B cell (primary cell): ENCODE data around the gene LRRC72. TPM values are rescaled to one million over a fixed set of nuclear protein-coding genes. Genes with fewer than 3 reads are reported as not detected.

ENCODE experiments used
- ATAC-seq: fragments of 200-7000 bp; cut with Tn5 transposase; one replicate; pipeline ENCODE4 v1.10.0; 2021; ENCODE audit warnings: low read depth, mild to moderate bottlenecking, moderate number of reproducible peaks, moderate library complexity
- CTCF ChIA-PET: fragments of 350-600 bp; sonication (Branson Sonifier 250); formaldehyde crosslinking; loops from one replicate; lab custom pipeline; 2021; ENCODE audit warnings: antibody characterized with exemption, inconsistent platforms; lab: Charles Lee
- POLR2A ChIA-PET: fragments of 350-600 bp; sonication (Branson Sonifier 250); formaldehyde crosslinking; loops from one replicate; lab custom pipeline; 2021; ENCODE audit warnings: antibody characterized with exemption; lab: Charles Lee
- DNase-seq: peaks from one replicate; pipeline ENCODE4 v3.0.0; 2013
- H2AFZ ChIP-seq: 2 replicates; pipeline ENCODE4 v1.6.1; 2012; ENCODE audit warnings: mild to moderate bottlenecking, low read depth, low read length; ENCODE audit not compliant: insufficient read depth, poor library complexity, severe bottlenecking
- H3K27ac ChIP-seq, 2 donors: 1 replicate in 1 of 2; 2 replicates in 1 of 2; pipeline ENCODE4 v1.5.1; 2012 to 2013; ENCODE audit warnings: low read length in 2 of 2, mild to moderate bottlenecking in 2 of 2, moderate library complexity in 1 of 2
- H3K27me3 ChIP-seq, 4 experiments: fragments of 200-600 bp in 1 of 4; sonication (generic) in 1 of 4; replicated peaks in 1 of 4; 1 replicate in 2 of 4; 2 replicates in 2 of 4; pipeline versions ENCODE4 v1.6.1 to v1.7.0; 2013 to 2016; ENCODE audit warnings: low read length in 3 of 4, mild to moderate bottlenecking in 2 of 4, mixed read lengths in 1 of 4, moderate library complexity in 1 of 4; ENCODE audit not compliant: insufficient read depth in 4 of 4, control insufficient read depth in 3 of 4; ENCODE audit errors: control extremely low read depth in 1 of 4
- H3K36me3 ChIP-seq, 2 experiments: replicated peaks in 1 of 2; 1 replicate in 1 of 2; 2 replicates in 1 of 2; pipeline versions ENCODE4 v1.6.1 to v1.7.1; 2013; ENCODE audit warnings: low read length in 1 of 2; ENCODE audit not compliant: insufficient read depth in 2 of 2, control insufficient read depth in 1 of 2; ENCODE audit errors: control extremely low read depth in 1 of 2, extremely low read depth in 1 of 2
- H3K4me1 ChIP-seq, 2 donors: fragments of 200-600 bp in 1 of 2; sonication (generic) in 1 of 2; 1 replicate in 1 of 2; 2 replicates in 1 of 2; pipeline versions ENCODE4 v1.5.1 to v1.6.1; 2013 to 2017; ENCODE audit warnings: low read length in 2 of 2; ENCODE audit not compliant: control insufficient read depth in 2 of 2, insufficient read depth in 2 of 2
- H3K4me2 ChIP-seq: replicated peaks from 2 replicates; pipeline ENCODE3; 2012; ENCODE audit warnings: mild to moderate bottlenecking, low read depth, low read length; ENCODE audit not compliant: poor library complexity, severe bottlenecking
- H3K4me3 ChIP-seq, 5 experiments: fragments of 200-600 bp in 1 of 5; sonication (generic) in 1 of 5; 1 replicate in 3 of 5; 2 replicates in 2 of 5; pipeline versions ENCODE4 v1.5.1 to v1.7.0; 2011 to 2016; ENCODE audit warnings: low read length in 4 of 5, mild to moderate bottlenecking in 4 of 5, low read depth in 2 of 5, control low read depth in 1 of 5, moderate library complexity in 1 of 5; ENCODE audit not compliant: insufficient read depth in 1 of 5; ENCODE audit errors: control extremely low read depth in 1 of 5, extremely low read depth in 1 of 5
- H3K79me2 ChIP-seq: fragments of 200-600 bp; sonication (generic); one replicate; pipeline ENCODE4 v1.6.0; 2016; ENCODE audit warnings: low read length; ENCODE audit not compliant: control insufficient read depth, insufficient read depth
- H3K9ac ChIP-seq: fragments of 200-600 bp; sonication (generic); 2 replicates; pipeline ENCODE4 v1.6.1; 2017; ENCODE audit warnings: mild to moderate bottlenecking, low read length, moderate library complexity
- H3K9me3 ChIP-seq, 3 donors: one replicate each; pipeline versions ENCODE4 v1.6.1 to v1.7.1; 2013; ENCODE audit warnings: low read length in 2 of 3; ENCODE audit not compliant: control insufficient read depth in 2 of 3, insufficient read depth in 1 of 3; ENCODE audit errors: control extremely low read depth in 1 of 3
- H4K20me1 ChIP-seq: 2 replicates; pipeline ENCODE4 v1.6.0; 2012; ENCODE audit warnings: mild to moderate bottlenecking, low read length; ENCODE audit not compliant: insufficient read depth, control insufficient read depth, poor library complexity, severe bottlenecking
- H3K27ac Mint-ChIP-seq: one replicate; pipeline ENCODE4 v1.8.0; 2021; ENCODE audit warnings: mixed read lengths
- H3K27me3 Mint-ChIP-seq: one replicate; pipeline ENCODE4 v1.8.0; 2021; ENCODE audit warnings: mixed read lengths
- H3K4me1 Mint-ChIP-seq: one replicate; pipeline ENCODE4 v1.8.0; 2021; ENCODE audit warnings: mixed read lengths
- H3K4me3 Mint-ChIP-seq: one replicate; pipeline ENCODE4 v1.8.0; 2021; ENCODE audit warnings: mixed read lengths
- H3K9me3 Mint-ChIP-seq: one replicate; pipeline ENCODE4 v1.8.0; 2022; ENCODE audit warnings: mixed read lengths; ENCODE audit not compliant: insufficient read depth
- CTCF ChIP-seq: fragments of 200-600 bp; IDR thresholded peaks from one replicate; pipeline ENCODE4 v1.8.0; 2022; ENCODE audit warnings: antibody characterized with exemption, mild to moderate bottlenecking
- EZH2 ChIP-seq: IDR thresholded peaks from 2 replicates; pipeline ENCODE4 v1.6.1; 2012; ENCODE audit warnings: borderline replicate concordance, low read depth, mild to moderate bottlenecking, moderate library complexity, low read length; ENCODE audit not compliant: insufficient read depth, poor library complexity, severe bottlenecking
- WGBS: methylation state at CpG from one replicate; pipeline ENCODE4 v1.1.5; 2013; ENCODE audit warnings: missing lambda C conversion rate; ENCODE audit not compliant: insufficient coverage; 5-methylcytosine and 5-hydroxymethylcytosine counted together
- intact Hi-C: fragments of 100-400 bp; cut with micrococcal nuclease; formaldehyde crosslinking; loops from one replicate; pipeline ENCODE4 v1.10.0; 2022
- polyA plus RNA-seq: library from polyadenylated mRNA; depleted of rRNA; stranded (reverse); fragments of >200 nt; gene quantifications from 2 replicates; pipeline ENCODE4 v1.2.3, GENCODE V29; 2012
- total RNA-seq, 2 donors: library from RNA; stranded (reverse); fragments of 120-200 nt in 1 of 2; gene quantifications; 1 replicate in 1 of 2; 2 replicates in 1 of 2; pipeline versions ENCODE4 v1.2.3 to v1.2.4, GENCODE V29; 2013 to 2022

The LRRC72 gene
- total and polyA plus RNA-seq, 2 donors (not counting 1 experiment from before 2014, with no cell fraction given) = not detected

- Mint-ChIP-seq H3K27me3 (no peaks in the 10 kb centered on the region), H3K9me3 (no peaks in the 10 kb centered on the region), H3K4me1 (no peaks in the 10 kb centered on the region), H3K4me3 (no peak overlapping the region), H3K27ac (no peak overlapping the region)
- intact Hi-C loops = no loop called here
- ATAC-seq (no peak), DNase-seq (no peak)
- no peak overlapping the region for H3K27ac ChIP-seq
- H3K27me3 ChIP-seq = no peaks in the 10 kb centered on the region
- TF ChIP-seq EZH2 (no peak), CTCF (no peak)
- no peak overlapping the region for H3K9ac ChIP-seq
- H3K4me1 ChIP-seq = no peaks in the 10 kb centered on the region
- no peaks in the 10 kb centered on the region for H3K9me3 ChIP-seq
- H3K4me3 ChIP-seq = no peak overlapping the region
- ChIA-PET POLR2A (no interaction called here), CTCF (interaction anchor here (0.6 kb wide), 1 partner anchor 33 kb away, joined by 3 read pairs; no protein-coding TSS in a partner anchor)
- H3K4me2 ChIP-seq = no peak overlapping the region
- WGBS = no CpG with 5 or more reads among the region's 4 CpGs
- no peak overlapping the region for H2AFZ ChIP-seq
- H3K79me2 ChIP-seq = no peaks in the 10 kb centered on the region
- no peaks in the 10 kb centered on the region for H4K20me1 ChIP-seq
- H3K36me3 ChIP-seq = peaks cover 0 to 18% of the 10 kb centered on the region in 2 experiments
Observed at GRCh38 chr7:16598015-16598414, 71.4 kb downstream of the LRRC72 start.

- no peak overlapping the region for H3K4me2 ChIP-seq
- Mint-ChIP-seq H3K4me1 (no peaks in the 10 kb centered on the region), H3K27me3 (no peaks in the 10 kb centered on the region), H3K4me3 (no peak overlapping the region), H3K9me3 (no peaks in the 10 kb centered on the region), H3K27ac (no peak overlapping the region)
- no peaks in the 10 kb centered on the region for H4K20me1 ChIP-seq
- no peaks in the 10 kb centered on the region for H3K27me3 ChIP-seq
- TF ChIP-seq CTCF (no peak), EZH2 (no peak)
- H3K9ac ChIP-seq = no peak overlapping the region
- no peak for DNase-seq
- 95% methylated on average over 3 of the region's 7 CpGs for WGBS
- no peak overlapping the region for H3K4me3 ChIP-seq
- no peaks in the 10 kb centered on the region for H3K4me1 ChIP-seq
- H3K79me2 ChIP-seq = no peaks in the 10 kb centered on the region
- intact Hi-C loops = no loop called here
- ATAC-seq = no peak
- CTCF ChIA-PET = interaction anchor here (1.0 kb wide), 1 partner anchor 326 kb away, joined by 5 read pairs; no protein-coding TSS in a partner anchor
- H3K9me3 ChIP-seq = no peaks in the 10 kb centered on the region
- no peak overlapping the region for H3K27ac ChIP-seq
- peaks cover 2 to 28% of the 10 kb centered on the region in 2 experiments for H3K36me3 ChIP-seq
- POLR2A ChIA-PET = no interaction called here
- H2AFZ ChIP-seq = no peak overlapping the region
Observed at GRCh38 chr7:16599860-16600259, 73.2 kb downstream of the LRRC72 start.
